GM12878 (cell line): ENCODE data around the gene ZNF311. TPM values are rescaled to one million over a fixed set of nuclear protein-coding genes. Genes with fewer than 3 reads are reported as not detected.

Source experiments
- ATF2 ChIP-seq: IDR thresholded peaks from 2 replicates; pipeline ENCODE4 v1.6.1; 2012; ENCODE audit warnings: low read length, inconsistent platforms
- ATF3 ChIP-seq: IDR thresholded peaks from 2 replicates; pipeline ENCODE4 v1.6.1; 2011; ENCODE audit warnings: low read depth, mild to moderate bottlenecking, low read length, moderate library complexity, borderline replicate concordance; ENCODE audit errors: extremely low read depth
- BACH1 ChIP-seq: fragments of 450-650 bp; IDR thresholded peaks from 2 replicates; pipeline ENCODE4 v1.6.1; 2017; ENCODE audit warnings: mild to moderate bottlenecking, borderline replicate concordance
- CEBPB ChIP-seq, 2 experiments: fragments of 150-350 bp in 1 of 2; IDR thresholded peaks; 2 replicates each; pipeline ENCODE4 v1.6.1; 2012 to 2014; ENCODE audit warnings: low read depth in 2 of 2, low read length in 2 of 2, borderline replicate concordance in 1 of 2, inconsistent platforms in 1 of 2
- CHD1 ChIP-seq: IDR thresholded peaks from 2 replicates; pipeline ENCODE4 v1.6.1; 2012; ENCODE audit warnings: low read depth, low read length, improper control_type of control experiment
- CREB1 ChIP-seq: IDR thresholded peaks from 2 replicates; pipeline ENCODE4 v1.6.1; 2012; ENCODE audit warnings: low read depth, mild to moderate bottlenecking, inconsistent platforms
- CTCF ChIP-seq, 3 experiments: IDR thresholded peaks in 2 of 3; conservative IDR thresholded peaks in 1 of 3; 2 replicates each; pipeline ENCODE4 v1.5.1; 2011; ENCODE audit warnings: low read depth in 3 of 3, low read length in 3 of 3, mild to moderate bottlenecking in 3 of 3, control low read depth in 2 of 3, moderate library complexity in 2 of 3, inconsistent platforms in 1 of 3, mixed read lengths in 1 of 3; ENCODE audit not compliant: control insufficient read depth in 2 of 3, insufficient read depth in 1 of 3; ENCODE audit errors: extremely low read depth in 1 of 3
- FOXM1 ChIP-seq: IDR thresholded peaks from 2 replicates; pipeline ENCODE4 v1.6.1; 2012; ENCODE audit warnings: low read depth, mild to moderate bottlenecking, inconsistent platforms, low read length, moderate library complexity
- GABPA ChIP-seq: IDR thresholded peaks from 2 replicates; pipeline ENCODE4 v1.6.1; 2014; ENCODE audit warnings: antibody characterized with exemption, low read depth, mild to moderate bottlenecking, inconsistent platforms
- HDAC2 ChIP-seq: fragments of 200-600 bp; sonication (generic); IDR thresholded peaks from 2 replicates; pipeline ENCODE4 v1.6.1; 2017
- IKZF2 ChIP-seq, 2 experiments: fragments of 450-650 bp; IDR thresholded peaks; 2 replicates each; pipeline ENCODE4 v1.6.1; 2017; ENCODE audit warnings: mild to moderate bottlenecking in 2 of 2, moderate library complexity in 2 of 2
- KDM1A ChIP-seq: fragments of 200-600 bp; sonication (generic); IDR thresholded peaks from 2 replicates; pipeline ENCODE4 v1.6.1; 2016; ENCODE audit warnings: borderline replicate concordance
- KLF5 ChIP-seq: fragments of 450-650 bp; IDR thresholded peaks from 2 replicates; pipeline ENCODE4 v1.6.1; 2014; ENCODE audit warnings: mild to moderate bottlenecking; ENCODE audit not compliant: partially characterized antibody
- LARP7 ChIP-seq: fragments of 450-650 bp; IDR thresholded peaks from 2 replicates; pipeline ENCODE4 v1.6.1; 2017; ENCODE audit warnings: mild to moderate bottlenecking
- PKNOX1 ChIP-seq: fragments of 450-650 bp; IDR thresholded peaks from 2 replicates; pipeline ENCODE4 v1.6.1; 2016; ENCODE audit warnings: mild to moderate bottlenecking
- POLR2A ChIP-seq: IDR thresholded peaks from 2 replicates; pipeline ENCODE4 v1.6.1; 2011; ENCODE audit warnings: low read depth, mild to moderate bottlenecking, low read length
- RBBP5 ChIP-seq: fragments of 200-600 bp; sonication (generic); conservative IDR thresholded peaks from 2 replicates; pipeline ENCODE4 v1.6.1; 2016
- SIX5 ChIP-seq: IDR thresholded peaks from 2 replicates; pipeline ENCODE4 v1.6.1; 2011; ENCODE audit warnings: mild to moderate bottlenecking, low read depth, low read length, moderate library complexity; ENCODE audit not compliant: severe bottlenecking
- SKIL ChIP-seq: fragments of 450-650 bp; IDR thresholded peaks from 2 replicates; pipeline ENCODE4 v1.6.1; 2017; ENCODE audit warnings: mild to moderate bottlenecking, low read depth, inconsistent platforms; ENCODE audit not compliant: poor library complexity, severe bottlenecking
- SP1 ChIP-seq: IDR thresholded peaks from one replicate; pipeline ENCODE4 v1.6.1; 2011; ENCODE audit warnings: low read depth, low read length
- TAF1 ChIP-seq: IDR thresholded peaks from 2 replicates; pipeline ENCODE4 v1.6.1; 2011; ENCODE audit warnings: mild to moderate bottlenecking, low read depth, low read length, borderline replicate concordance
- TCF12 ChIP-seq: IDR thresholded peaks from 2 replicates; pipeline ENCODE4 v1.6.1; 2011; ENCODE audit warnings: low read depth, mild to moderate bottlenecking, low read length
- YY1 ChIP-seq: IDR thresholded peaks from 2 replicates; pipeline ENCODE4 v1.6.1; 2011; ENCODE audit warnings: low read depth, mild to moderate bottlenecking, low read length
- ZBED1 ChIP-seq: IDR thresholded peaks from 2 replicates; pipeline ENCODE4 v1.6.1; 2016; ENCODE audit warnings: borderline replicate concordance
- ZNF207 ChIP-seq: fragments of 450-650 bp; IDR thresholded peaks from 2 replicates; pipeline ENCODE4 v1.6.1; 2014; ENCODE audit warnings: antibody characterized with exemption, mild to moderate bottlenecking, borderline replicate concordance
- ZNF622 ChIP-seq: fragments of 450-650 bp; IDR thresholded peaks from 2 replicates; pipeline ENCODE4 v1.6.1; 2017; ENCODE audit warnings: mild to moderate bottlenecking, inconsistent platforms
- polyA plus RNA-seq, 11 experiments: library from polyadenylated mRNA; depleted of rRNA in 4 of 11; unstranded in 6 of 11; stranded (reverse) in 5 of 11; fragments of >200 nt; fragmentation: Nextera tagmentation in 4 of 11; fragmentation: Illumina TruSeq in 1 of 11; extraction: Ambion mirVana in 4 of 11; extraction: Trizol in 1 of 11; gene quantifications; 1 replicate in 1 of 11; 2 replicates in 10 of 11; pipeline versions ENCODE4 v1.2.1 to v1.2.3, GENCODE V29; 2011 to 2016; ENCODE audit warnings: inconsistent platforms in 2 of 11, missing spikeins in 2 of 11, low read depth in 1 of 11
- total RNA-seq, 4 experiments: library from RNA; depleted of rRNA in 3 of 4; stranded (reverse); fragments of >200 nt in 3 of 4; fragmentation: Illumina TruSeq in 1 of 4; extraction: Trizol in 1 of 4; gene quantifications; 2 replicates each; pipeline versions ENCODE4 v1.2.1 to v1.2.3, GENCODE V29; 2013 to 2021

The ZNF311 gene
- total and polyA plus RNA-seq, 10 of the 15 experiments (the other 5 are each of a cell fraction or from before 2014, with no cell fraction given) = 0.07 TPM; not detected in 9

GRCh38 chr6:28981833-28982475 lies 23.2 kb downstream of the ZNF311 start (continued):
- TF ChIP-seq SKIL = peak; percentile 62
- TF ChIP-seq POLR2A = no peak
- peak; percentile 26; the same call in 1 of the 2 replicates for TF ChIP-seq ATF2
- TF ChIP-seq SIX5 = no peak
- TF ChIP-seq CHD1 = peak; percentile 82; the same call in 1 of the 2 replicates
- TF ChIP-seq ZBED1 = no peak
- TF ChIP-seq FOXM1 = peak; percentile 29
- no peak for TF ChIP-seq ZNF622
- no peak for TF ChIP-seq RBBP5
- peak; percentile 63; the same call in 1 of the 2 replicates for TF ChIP-seq ZNF207
- TF ChIP-seq CTCF (IDR thresholded peaks at IDR 0.05 in 2 of 3, conservative IDR thresholded peaks at IDR 0.05 in 1 of 3; ENCODE audit: control insufficient read depth in 2 of 3, extremely low read depth in 1 of 3, insufficient read depth in 1 of 3, low read depth in 3 of 3, low read length in 3 of 3) = no peak; a peak in 1 of 6 replicates
- no peak for TF ChIP-seq CREB1
- TF ChIP-seq YY1 = peak; percentile 64; the same call in 1 of the 2 replicates
- TF ChIP-seq PKNOX1 = peak; percentile 39; the same call in 1 of the 2 replicates
- no peak for TF ChIP-seq LARP7
- no peak for TF ChIP-seq HDAC2
- TF ChIP-seq GABPA = peak; percentile 62; the same call in 1 of the 2 replicates
- TF ChIP-seq TAF1 = no peak
- peak; percentile 65 to 67 for TF ChIP-seq IKZF2 (IDR thresholded peaks at IDR 0.05)
- TF ChIP-seq KDM1A = no peak
- no peak for TF ChIP-seq TCF12
- TF ChIP-seq ATF3 = no peak
- no peak for TF ChIP-seq CEBPB (IDR thresholded peaks at IDR 0.05; ENCODE audit: borderline replicate concordance in 1 of 2, low read depth in 2 of 2, low read length in 2 of 2)
- peak; percentile 69 for TF ChIP-seq KLF5
- peak; percentile 24 for TF ChIP-seq SP1
- TF ChIP-seq BACH1 = 0 out of 2 replicates have a peak, but pooled peaks have one; percentile 22
